Measurements from ENCODE around the gene KLHDC2.

KLHDC2 gene

GRCh38 chr14:49820176-49820575 lies 52.2 kb downstream of the KLHDC2 start:
- no peak overlapping the region for H3K4me3 ChIP-seq (replicated peaks; ENCODE audit: low read depth, low read length)
- DNase-seq (ENCODE audit: low read depth): no peak
- no peak for TF ChIP-seq CTCF (IDR thresholded peaks at IDR 0.05; ENCODE audit: low read length, missing control alignments)

GRCh38 chr14:49828640-49829039 lies 60.7 kb downstream of the KLHDC2 start:
- TF ChIP-seq CTCF (IDR thresholded peaks at IDR 0.05; ENCODE audit: low read length, missing control alignments): no peak
- DNase-seq (ENCODE audit: low read depth): no peak
- H3K4me3 ChIP-seq (replicated peaks; ENCODE audit: low read depth, low read length): no peak overlapping the region
